GM10266 (cell line): ENCODE data around the gene ADRA2B.
"Not testable (repeated sequence)": the region's sequence is repeated elsewhere in the genome, so short reads cannot be mapped to it uniquely, and the experiment has no call there.

Experiments
- DNase-seq: peaks from one replicate; pipeline ENCODE4 v3.0.0; 2012; ENCODE audit errors: extremely low spot score
- CTCF ChIP-seq: IDR thresholded peaks from 2 replicates; pipeline ENCODE4 v1.5.1; 2012; ENCODE audit warnings: mild to moderate bottlenecking, low read depth; ENCODE audit not compliant: control insufficient read depth, insufficient read depth; ENCODE audit errors: missing control alignments

Gene ADRA2B

GRCh38 chr2:96088340-96089335 lies 27.7 kb downstream of the ADRA2B start:
- DNase-seq, result no peak
- TF ChIP-seq CTCF, result no peak

- DNase-seq, result no peak
- no peak for TF ChIP-seq CTCF
Observed at GRCh38 chr2:96087130-96087529, 29.2 kb downstream of the ADRA2B start.

GRCh38 chr2:96085541-96086355 lies 30.6 kb downstream of the ADRA2B start:
- DNase-seq, result no peak
- TF ChIP-seq CTCF, result no peak

GRCh38 chr2:96084858-96085518 lies 31.4 kb downstream of the ADRA2B start:
- not testable (repeated sequence) for DNase-seq

- TF ChIP-seq CTCF, result no peak
Observed at GRCh38 chr2:96083989-96084857, 32.1 kb downstream of the ADRA2B start.

GRCh38 chr2:96083064-96083939 lies 33.1 kb downstream of the ADRA2B start:
- TF ChIP-seq CTCF, result no peak
- no peak for DNase-seq

More at GRCh38 chr2:96083989-96084857, 32.1 kb downstream of the ADRA2B start:
- DNase-seq, result no peak
